Measurements from ENCODE around the gene LCN2.

The LCN2 gene

DNA sequence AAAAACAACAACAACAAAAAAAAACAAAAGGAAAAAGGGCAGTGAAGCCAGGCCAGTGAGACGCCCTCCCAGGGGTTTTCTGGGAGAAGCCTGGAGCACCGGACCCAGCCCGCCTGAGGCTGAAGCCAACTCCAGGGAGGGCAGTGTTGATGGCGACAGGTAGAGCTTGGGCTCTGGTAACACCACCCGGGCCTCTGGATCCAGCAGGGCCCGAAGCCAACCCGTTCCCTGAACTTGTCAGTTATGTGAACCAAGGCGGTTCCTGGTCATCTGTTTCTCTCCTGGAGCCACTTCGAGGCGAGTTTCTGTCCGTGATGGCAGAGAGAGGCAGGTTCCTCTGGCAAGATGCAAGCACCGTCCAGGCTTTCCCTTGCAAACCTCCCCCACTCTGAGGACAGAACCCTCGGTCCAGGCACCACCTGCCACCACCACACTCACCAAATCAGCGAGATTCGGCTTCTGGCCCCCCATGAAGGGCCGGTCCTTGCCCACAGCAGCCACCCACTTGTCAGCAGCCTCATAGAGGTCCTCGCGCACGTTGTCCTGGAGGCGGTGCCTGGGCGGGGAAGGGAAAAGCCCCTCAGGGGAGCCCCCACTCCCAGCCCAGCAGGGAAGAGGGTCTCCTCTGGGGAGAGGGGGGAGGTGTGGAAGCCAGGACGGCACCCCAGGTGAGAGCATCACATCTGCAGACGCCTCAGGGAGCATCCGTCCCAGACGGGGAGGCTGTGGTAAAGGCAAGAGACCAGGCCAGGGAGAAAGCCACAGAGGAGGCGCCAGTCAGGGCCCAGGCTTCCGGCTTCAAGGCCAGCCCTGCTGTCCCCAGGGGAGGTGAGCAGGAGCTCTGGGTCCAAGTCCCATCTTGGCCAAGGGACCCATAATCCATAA lies 27.1 kb upstream of the LCN2 start:
- Histone ChIP-seq H3K4ac (ENCODE audit: low read depth in 1 of 2, low read length in 2 of 2) (no peak overlapping the region), H2AFZ (ENCODE audit: low read depth, low read length) (no peak overlapping the region), H3K36me3 (ENCODE audit: control insufficient read depth in 1 of 2, insufficient read depth in 2 of 2, low read depth in 1 of 2, low read length in 2 of 2) (peaks cover 41 to 62% of the 10 kb centered on the region in 2 experiments), H4K8ac (ENCODE audit: low read length) (no peak overlapping the region), H2AK5ac (ENCODE audit: low read length, severe bottlenecking) (no peak overlapping the region), H3K79me1 (replicated peaks; ENCODE audit: low read length, poor library complexity, severe bottlenecking) (peaks cover 17% of the 10 kb centered on the region), H2BK120ac (ENCODE audit: low read depth, low read length) (no peak overlapping the region), H2BK12ac (ENCODE audit: low read length in 2 of 2) (no peak overlapping the region), H4K91ac (ENCODE audit: low read length) (no peak overlapping the region), H2BK5ac (ENCODE audit: low read depth, low read length, poor library complexity, severe bottlenecking) (no peak overlapping the region), H3K4me1 (ENCODE audit: control insufficient read depth, insufficient read depth, low read depth, low read length) (peaks cover 21% of the 10 kb centered on the region), H3K27me3 (ENCODE audit: control insufficient read depth in 1 of 2, insufficient read depth in 1 of 2, low read length in 2 of 2) (no peaks in the 10 kb centered on the region), H3K4me3 (ENCODE audit: insufficient read depth in 1 of 2, low read depth in 1 of 2, low read length in 2 of 2) (no peak overlapping the region), H3K23ac (ENCODE audit: low read length in 2 of 2) (no peak overlapping the region), H2BK15ac (ENCODE audit: low read depth, poor library complexity, severe bottlenecking) (no peak overlapping the region), H3K27ac (ENCODE audit: low read length, poor library complexity, severe bottlenecking) (no peak overlapping the region), H3K9ac (ENCODE audit: low read length) (no peak overlapping the region), H3K9me3 (ENCODE audit: control insufficient read depth, low read length) (no peaks in the 10 kb centered on the region), H3K18ac (ENCODE audit: low read depth in 1 of 2, low read length in 2 of 2) (no peak overlapping the region), H3K4me2 (ENCODE audit: low read length, poor library complexity, severe bottlenecking) (no peak overlapping the region), H3K14ac (ENCODE audit: low read length in 2 of 2) (no peak overlapping the region)
- DNase-seq, result no peak
- WGBS, result 96% methylated on average over 27 of the region's 27 CpGs

DNA sequence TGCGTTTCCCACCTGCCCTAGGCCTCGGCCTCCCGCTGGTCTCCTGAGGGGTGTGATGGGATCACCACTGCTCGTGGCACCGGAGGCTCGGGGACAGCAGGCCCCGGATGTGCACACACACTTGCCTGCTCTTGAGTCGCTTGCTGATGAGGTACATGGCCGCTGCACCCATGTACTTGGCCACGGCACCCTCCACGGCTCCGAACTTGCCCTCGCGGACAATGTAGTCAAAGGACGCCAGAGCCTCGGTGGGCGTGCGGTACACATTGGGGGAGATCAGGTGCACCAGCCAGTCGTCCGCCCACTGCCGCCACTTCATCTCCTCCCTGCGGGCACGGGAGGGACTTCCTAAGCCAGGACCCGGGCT lies 26.5 kb upstream of the LCN2 start:
- no peak overlapping the region for H2BK120ac ChIP-seq (ENCODE audit: low read depth, low read length)
- no peak overlapping the region for H4K91ac ChIP-seq (ENCODE audit: low read length)
- no peak overlapping the region for H2BK12ac ChIP-seq (ENCODE audit: low read length in 2 of 2)
- H3K27ac ChIP-seq (ENCODE audit: low read length, poor library complexity, severe bottlenecking), result no peak overlapping the region
- peaks cover 41 to 62% of the 10 kb centered on the region in 2 experiments for H3K36me3 ChIP-seq (ENCODE audit: control insufficient read depth in 1 of 2, insufficient read depth in 2 of 2, low read depth in 1 of 2, low read length in 2 of 2)
- 98% methylated on average over 24 of the region's 24 CpGs for WGBS
- H3K4me2 ChIP-seq (ENCODE audit: low read length, poor library complexity, severe bottlenecking), result no peak overlapping the region
- H3K14ac ChIP-seq (ENCODE audit: low read length in 2 of 2), result no peak overlapping the region
- peaks cover 17% of the 10 kb centered on the region for H3K79me1 ChIP-seq (replicated peaks; ENCODE audit: low read length, poor library complexity, severe bottlenecking)
- no peak overlapping the region for H2AFZ ChIP-seq (ENCODE audit: low read depth, low read length)
- H3K27me3 ChIP-seq (ENCODE audit: control insufficient read depth in 1 of 2, insufficient read depth in 1 of 2, low read length in 2 of 2), result no peaks in the 10 kb centered on the region
- no peak overlapping the region for H2BK15ac ChIP-seq (ENCODE audit: low read depth, poor library complexity, severe bottlenecking)
- no peak overlapping the region for H2AK5ac ChIP-seq (ENCODE audit: low read length, severe bottlenecking)
- H3K4me3 ChIP-seq (ENCODE audit: insufficient read depth in 1 of 2, low read depth in 1 of 2, low read length in 2 of 2), result no peak overlapping the region
- peaks cover 18% of the 10 kb centered on the region for H3K4me1 ChIP-seq (ENCODE audit: control insufficient read depth, insufficient read depth, low read depth, low read length)
- no peak overlapping the region for H3K4ac ChIP-seq (ENCODE audit: low read depth in 1 of 2, low read length in 2 of 2)
- H3K9me3 ChIP-seq (ENCODE audit: control insufficient read depth, low read length), result no peaks in the 10 kb centered on the region
- H3K18ac ChIP-seq (ENCODE audit: low read depth in 1 of 2, low read length in 2 of 2), result no peak overlapping the region
- H4K8ac ChIP-seq (ENCODE audit: low read length), result no peak overlapping the region
- H3K9ac ChIP-seq (ENCODE audit: low read length), result no peak overlapping the region
- no peak overlapping the region for H3K23ac ChIP-seq (ENCODE audit: low read length in 2 of 2)
- no peak overlapping the region for H2BK5ac ChIP-seq (ENCODE audit: low read depth, low read length, poor library complexity, severe bottlenecking)
- no peak for DNase-seq

DNA sequence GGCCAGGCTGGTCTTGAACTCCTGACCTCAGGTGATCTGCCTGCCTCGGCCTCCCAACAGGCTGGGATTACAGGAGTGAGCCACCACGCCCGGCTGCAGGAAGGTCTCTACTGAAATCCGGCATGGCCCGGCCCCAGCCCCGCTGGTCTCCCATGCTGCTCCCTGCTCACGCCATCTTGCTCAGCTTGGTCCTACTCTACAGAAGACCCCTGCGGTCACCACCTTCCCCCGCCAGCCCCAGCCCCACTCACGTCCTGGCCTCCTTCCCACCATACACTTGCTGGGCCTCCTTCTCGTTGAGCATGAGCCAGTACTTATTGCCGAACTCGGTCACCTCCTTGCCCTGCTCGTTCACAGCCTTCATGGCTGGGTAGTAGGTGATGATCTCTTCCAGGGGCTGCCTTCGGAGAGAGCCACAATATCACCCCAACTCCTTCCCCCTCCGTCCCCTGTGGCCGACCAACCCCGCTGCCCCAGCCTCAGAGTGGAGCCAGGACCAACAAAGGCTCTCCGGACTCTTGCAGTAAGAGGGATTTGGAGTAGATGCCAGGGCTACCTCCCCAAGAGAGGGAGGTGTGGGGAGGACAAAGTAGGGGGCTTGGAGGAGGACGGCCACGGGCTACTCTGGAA lies 25.7 kb upstream of the LCN2 start:
- no peak overlapping the region for H2BK15ac ChIP-seq (ENCODE audit: low read depth, poor library complexity, severe bottlenecking)
- WGBS, result over 99% methylated on average over 16 of the region's 21 CpGs

DNA sequence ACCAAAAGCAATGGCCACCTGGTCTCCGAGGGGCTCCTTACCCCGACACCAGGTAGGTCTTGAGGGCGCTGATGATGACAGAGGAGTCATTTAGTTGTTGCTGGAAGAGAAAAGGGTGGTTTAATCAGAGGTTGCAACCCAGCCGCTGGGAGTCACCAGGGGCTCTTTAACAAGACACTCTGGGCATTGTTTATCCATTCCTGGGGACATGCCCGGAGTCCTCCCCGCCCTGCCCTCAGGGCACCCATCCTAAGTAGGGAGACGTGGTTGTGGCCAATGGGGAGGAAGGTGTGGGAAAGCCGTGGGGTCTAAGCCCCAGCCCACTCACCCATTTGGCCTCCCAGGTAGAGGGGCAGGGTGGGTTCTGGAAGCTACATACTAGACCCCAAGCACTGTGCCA lies 24.8 kb upstream of the LCN2 start:
- no peaks in the 10 kb centered on the region for H3K27me3 ChIP-seq (ENCODE audit: control insufficient read depth in 1 of 2, insufficient read depth in 1 of 2, low read length in 2 of 2)
- no peak overlapping the region for H4K91ac ChIP-seq (ENCODE audit: low read length)
- no peak overlapping the region for H2AFZ ChIP-seq (ENCODE audit: low read depth, low read length)
- peaks cover 41 to 57% of the 10 kb centered on the region in 2 experiments for H3K36me3 ChIP-seq (ENCODE audit: control insufficient read depth in 1 of 2, insufficient read depth in 2 of 2, low read depth in 1 of 2, low read length in 2 of 2)
- H2AK5ac ChIP-seq (ENCODE audit: low read length, severe bottlenecking), result no peak overlapping the region
- no peak overlapping the region for H3K14ac ChIP-seq (ENCODE audit: low read length in 2 of 2)
- H4K8ac ChIP-seq (ENCODE audit: low read length), result no peak overlapping the region
- no peak overlapping the region for H3K4ac ChIP-seq (ENCODE audit: low read depth in 1 of 2, low read length in 2 of 2)
- H3K4me3 ChIP-seq (ENCODE audit: insufficient read depth in 1 of 2, low read depth in 1 of 2, low read length in 2 of 2), result no peak overlapping the region
- H2BK5ac ChIP-seq (ENCODE audit: low read depth, low read length, poor library complexity, severe bottlenecking), result no peak overlapping the region
- no peak overlapping the region for H3K9ac ChIP-seq (ENCODE audit: low read length)
- H3K23ac ChIP-seq (ENCODE audit: low read length in 2 of 2), result no peak overlapping the region
- H2BK120ac ChIP-seq (ENCODE audit: low read depth, low read length), result no peak overlapping the region
- WGBS, result 97% methylated on average over 8 of the region's 8 CpGs
- peaks cover 23% of the 10 kb centered on the region for H3K4me1 ChIP-seq (ENCODE audit: control insufficient read depth, insufficient read depth, low read depth, low read length)
- H3K9me3 ChIP-seq (ENCODE audit: control insufficient read depth, low read length), result no peaks in the 10 kb centered on the region
- peaks cover 24% of the 10 kb centered on the region for H3K79me1 ChIP-seq (replicated peaks; ENCODE audit: low read length, poor library complexity, severe bottlenecking)
- no peak overlapping the region for H3K27ac ChIP-seq (ENCODE audit: low read length, poor library complexity, severe bottlenecking)
- H2BK12ac ChIP-seq (ENCODE audit: low read length in 2 of 2), result no peak overlapping the region
- no peak overlapping the region for H2BK15ac ChIP-seq (ENCODE audit: low read depth, poor library complexity, severe bottlenecking)
- H3K4me2 ChIP-seq (ENCODE audit: low read length, poor library complexity, severe bottlenecking), result no peak overlapping the region
- DNase-seq, result no peak
- H3K18ac ChIP-seq (ENCODE audit: low read depth in 1 of 2, low read length in 2 of 2), result no peak overlapping the region

More for the DNA sequence above, 25.7 kb upstream of the LCN2 start:
- no peaks in the 10 kb centered on the region for H3K27me3 ChIP-seq (ENCODE audit: control insufficient read depth in 1 of 2, insufficient read depth in 1 of 2, low read length in 2 of 2)
- H3K4me2 ChIP-seq (ENCODE audit: low read length, poor library complexity, severe bottlenecking), result no peak overlapping the region
- H3K4ac ChIP-seq (ENCODE audit: low read depth in 1 of 2, low read length in 2 of 2), result no peak overlapping the region
- no peak overlapping the region for H2AFZ ChIP-seq (ENCODE audit: low read depth, low read length)
- DNase-seq, result no peak
- no peak overlapping the region for H3K9ac ChIP-seq (ENCODE audit: low read length)
- no peak overlapping the region for H4K8ac ChIP-seq (ENCODE audit: low read length)
- H2AK5ac ChIP-seq (ENCODE audit: low read length, severe bottlenecking), result no peak overlapping the region
- no peak overlapping the region for H4K91ac ChIP-seq (ENCODE audit: low read length)
- no peak overlapping the region for H3K14ac ChIP-seq (ENCODE audit: low read length in 2 of 2)
- H3K4me3 ChIP-seq (ENCODE audit: insufficient read depth in 1 of 2, low read depth in 1 of 2, low read length in 2 of 2), result no peak overlapping the region
- H3K27ac ChIP-seq (ENCODE audit: low read length, poor library complexity, severe bottlenecking), result no peak overlapping the region
- H3K18ac ChIP-seq (ENCODE audit: low read depth in 1 of 2, low read length in 2 of 2), result no peak overlapping the region
- H2BK120ac ChIP-seq (ENCODE audit: low read depth, low read length), result no peak overlapping the region
- no peak overlapping the region for H2BK5ac ChIP-seq (ENCODE audit: low read depth, low read length, poor library complexity, severe bottlenecking)
- peaks cover 41 to 62% of the 10 kb centered on the region in 2 experiments for H3K36me3 ChIP-seq (ENCODE audit: control insufficient read depth in 1 of 2, insufficient read depth in 2 of 2, low read depth in 1 of 2, low read length in 2 of 2)
- no peak overlapping the region for H2BK12ac ChIP-seq (ENCODE audit: low read length in 2 of 2)
- peaks cover 15% of the 10 kb centered on the region for H3K4me1 ChIP-seq (ENCODE audit: control insufficient read depth, insufficient read depth, low read depth, low read length)
- no peak overlapping the region for H3K23ac ChIP-seq (ENCODE audit: low read length in 2 of 2)
- peaks cover 18% of the 10 kb centered on the region for H3K79me1 ChIP-seq (replicated peaks; ENCODE audit: low read length, poor library complexity, severe bottlenecking)
- H3K9me3 ChIP-seq (ENCODE audit: control insufficient read depth, low read length), result no peaks in the 10 kb centered on the region
